ENCODE results near the gene LY6G6C.

- TF ChIP-seq FOXM1 (IDR thresholded peaks at IDR 0.05; ENCODE audit: borderline replicate concordance) = no peak
- TF ChIP-seq BHLHE40 (IDR thresholded peaks at IDR 0.05; ENCODE audit: borderline replicate concordance) = no peak
- no peak for TF ChIP-seq L3MBTL2 (conservative IDR thresholded peaks at IDR 0.05)
- no peak for TF ChIP-seq PKNOX1 (IDR thresholded peaks at IDR 0.05)
- TF ChIP-seq SUZ12 (IDR thresholded peaks at IDR 0.05) = no peak
- TF ChIP-seq ARNT (IDR thresholded peaks at IDR 0.05) = no peak
- TF ChIP-seq FOXA1 (IDR thresholded peaks at IDR 0.05) = no peak
- TF ChIP-seq TARDBP (IDR thresholded peaks at IDR 0.05) = no peak
- no peak for TF ChIP-seq LEF1 (IDR thresholded peaks at IDR 0.05; ENCODE audit: borderline replicate concordance)
- no peak for TF ChIP-seq CTBP1 (IDR thresholded peaks at IDR 0.05; ENCODE audit: borderline replicate concordance)
- TF ChIP-seq ZNF384 (IDR thresholded peaks at IDR 0.05) = no peak
- TF ChIP-seq FOXK2 (IDR thresholded peaks at IDR 0.05) = no peak
Observed at GRCh38 chr6:31768363-31769257, 47.1 kb upstream of the LY6G6C start.

Data from HEK293T (cell line).